ENCODE results near the gene LMAN1. TPM values are rescaled to one million over a fixed set of nuclear protein-coding genes. Genes with fewer than 3 reads are reported as not detected.

LMAN1 gene
- total RNA-seq, 2 experiments from 2014 or later, result 23.9 to 26.1 TPM

GRCh38 chr18:59380706-59381105 lies 21.6 kb upstream of the LMAN1 start:
- no peak overlapping the region for H3K4me3 Mint-ChIP-seq
- no peaks in the 10 kb centered on the region for H3K9me3 Mint-ChIP-seq
- H3K4me3 ChIP-seq (ENCODE audit: low read length), result no peak overlapping the region
- DNase-seq (no peak), ATAC-seq (ENCODE audit: poor library complexity) (no peak)
- peaks cover 0 to 9% of the 10 kb centered on the region in 2 experiments for H3K27me3 ChIP-seq (ENCODE audit: control insufficient read depth in 1 of 2, insufficient read depth in 2 of 2, low read length in 2 of 2)
- H3K27ac ChIP-seq (ENCODE audit: low read depth in 1 of 2, low read length in 2 of 2), result no peak overlapping the region
- H3K4me1 ChIP-seq (ENCODE audit: insufficient read depth, low read length), result no peaks in the 10 kb centered on the region
- H3K36me3 ChIP-seq (ENCODE audit: insufficient read depth, low read length), result no peaks in the 10 kb centered on the region
- CTCF ChIA-PET, result no interaction called here
- TF ChIP-seq, protein P1, sequence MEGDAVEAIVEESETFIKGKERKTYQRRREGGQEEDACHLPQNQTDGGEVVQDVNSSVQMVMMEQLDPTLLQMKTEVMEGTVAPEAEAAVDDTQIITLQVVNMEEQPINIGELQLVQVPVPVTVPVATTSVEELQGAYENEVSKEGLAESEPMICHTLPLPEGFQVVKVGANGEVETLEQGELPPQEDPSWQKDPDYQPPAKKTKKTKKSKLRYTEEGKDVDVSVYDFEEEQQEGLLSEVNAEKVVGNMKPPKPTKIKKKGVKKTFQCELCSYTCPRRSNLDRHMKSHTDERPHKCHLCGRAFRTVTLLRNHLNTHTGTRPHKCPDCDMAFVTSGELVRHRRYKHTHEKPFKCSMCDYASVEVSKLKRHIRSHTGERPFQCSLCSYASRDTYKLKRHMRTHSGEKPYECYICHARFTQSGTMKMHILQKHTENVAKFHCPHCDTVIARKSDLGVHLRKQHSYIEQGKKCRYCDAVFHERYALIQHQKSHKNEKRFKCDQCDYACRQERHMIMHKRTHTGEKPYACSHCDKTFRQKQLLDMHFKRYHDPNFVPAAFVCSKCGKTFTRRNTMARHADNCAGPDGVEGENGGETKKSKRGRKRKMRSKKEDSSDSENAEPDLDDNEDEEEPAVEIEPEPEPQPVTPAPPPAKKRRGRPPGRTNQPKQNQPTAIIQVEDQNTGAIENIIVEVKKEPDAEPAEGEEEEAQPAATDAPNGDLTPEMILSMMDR (IDR thresholded peaks at IDR 0.05), result no peak
- POLR2A ChIA-PET, result no interaction called here
- intact Hi-C loops (cut with DNase I, micrococcal nuclease), result loop anchor here in 1 of 2 experiments (5.0 kb wide), 1 partner anchor 68 kb away; no protein-coding TSS in a partner anchor
- H3K4me1 Mint-ChIP-seq (ENCODE audit: low read depth), result no peaks in the 10 kb centered on the region
- no peaks in the 10 kb centered on the region for H3K9me3 ChIP-seq (ENCODE audit: control insufficient read depth in 1 of 2, insufficient read depth in 1 of 2, low read length in 2 of 2)
- H3K36me3 Mint-ChIP-seq (ENCODE audit: low read depth), result no peaks in the 10 kb centered on the region
- no peak overlapping the region for H3K27ac Mint-ChIP-seq
- peaks cover 39% of the 10 kb centered on the region for H3K27me3 Mint-ChIP-seq

DNA sequence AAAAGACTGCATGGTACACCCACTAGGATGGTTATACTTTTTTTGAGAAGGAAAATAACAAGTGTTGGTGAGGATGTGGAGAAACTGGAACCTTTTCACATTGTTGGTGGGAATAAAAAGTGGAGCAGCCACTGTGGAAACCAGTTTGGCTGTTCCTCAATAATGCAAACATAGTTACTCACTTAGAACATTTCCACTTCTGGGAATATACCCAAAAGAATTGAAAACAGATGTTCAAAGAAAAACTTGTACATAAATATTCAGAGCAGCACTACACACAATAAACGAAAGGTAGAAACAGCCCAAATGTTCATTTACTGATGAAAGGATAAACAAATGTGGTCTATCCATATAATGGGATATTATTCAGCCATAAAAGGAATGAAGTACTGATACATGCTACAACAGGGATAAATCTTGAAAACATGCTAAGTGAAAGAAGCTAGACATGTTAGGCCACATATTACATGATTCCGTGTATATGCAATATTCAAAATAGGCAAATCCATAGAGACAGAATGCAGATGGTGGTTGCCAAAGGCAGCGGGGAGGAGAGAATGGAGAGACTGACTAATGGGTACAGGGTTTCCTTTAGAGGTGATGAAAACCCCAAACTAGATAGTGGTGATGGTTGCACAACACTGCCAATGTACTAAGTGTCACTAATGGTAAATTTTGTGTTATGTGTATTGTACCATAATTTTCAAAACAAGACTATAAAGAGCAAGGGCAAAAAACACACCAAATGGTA lies 20.9 kb upstream of the LMAN1 start:
- Mint-ChIP-seq H3K4me1 (ENCODE audit: low read depth) (no peaks in the 10 kb centered on the region), H3K4me3 (no peak overlapping the region), H3K9me3 (no peaks in the 10 kb centered on the region), H3K27me3 (peaks cover 39% of the 10 kb centered on the region), H3K27ac (no peak overlapping the region), H3K36me3 (ENCODE audit: low read depth) (no peaks in the 10 kb centered on the region)
- ChIA-PET POLR2A (no interaction called here), CTCF (no interaction called here)
- Histone ChIP-seq H3K36me3 (ENCODE audit: insufficient read depth, low read length) (no peaks in the 10 kb centered on the region), H3K27ac (ENCODE audit: low read depth in 1 of 2, low read length in 2 of 2) (no peak overlapping the region), H3K4me1 (ENCODE audit: insufficient read depth, low read length) (no peaks in the 10 kb centered on the region), H3K9me3 (ENCODE audit: control insufficient read depth in 1 of 2, insufficient read depth in 1 of 2, low read length in 2 of 2) (no peaks in the 10 kb centered on the region), H3K4me3 (ENCODE audit: low read length) (no peak overlapping the region), H3K27me3 (ENCODE audit: control insufficient read depth in 1 of 2, insufficient read depth in 2 of 2, low read length in 2 of 2) (peaks cover 0 to 9% of the 10 kb centered on the region in 2 experiments)
- no peak for ATAC-seq (ENCODE audit: poor library complexity)
- TF ChIP-seq, protein P1 (IDR thresholded peaks at IDR 0.05), result no peak
- DNase-seq, result no peak
- intact Hi-C loops (cut with DNase I, micrococcal nuclease), result loop anchor here in 1 of 2 experiments (5.0 kb wide), 1 partner anchor 68 kb away; no protein-coding TSS in a partner anchor

GRCh38 chr18:59377613-59378337 lies 18.7 kb upstream of the LMAN1 start:
- DNase-seq, result no peak
- Histone ChIP-seq H3K4me1 (ENCODE audit: insufficient read depth, low read length) (no peaks in the 10 kb centered on the region), H3K9me3 (ENCODE audit: control insufficient read depth in 1 of 2, insufficient read depth in 1 of 2, low read length in 2 of 2) (no peaks in the 10 kb centered on the region), H3K27me3 (ENCODE audit: control insufficient read depth in 1 of 2, insufficient read depth in 2 of 2, low read length in 2 of 2) (peaks cover 0 to 9% of the 10 kb centered on the region in 2 experiments), H3K4me3 (ENCODE audit: low read length) (no peak overlapping the region), H3K27ac (ENCODE audit: low read depth in 1 of 2, low read length in 2 of 2) (no peak overlapping the region), H3K36me3 (ENCODE audit: insufficient read depth, low read length) (no peaks in the 10 kb centered on the region)
- H3K4me1 Mint-ChIP-seq (ENCODE audit: low read depth), result no peaks in the 10 kb centered on the region
- ChIA-PET CTCF (interaction anchor here (0.5 to 1.3 kb wide), 3 partner anchors 12 to 594 kb away, joined by 3 read pairs; no protein-coding TSS in a partner anchor), POLR2A (no interaction called here)
- no peak overlapping the region for H3K27ac Mint-ChIP-seq
- peaks cover 50% of the 10 kb centered on the region for H3K27me3 Mint-ChIP-seq
- TF ChIP-seq, protein P1 (IDR thresholded peaks at IDR 0.05), result no peak
- intact Hi-C loops (cut with DNase I, micrococcal nuclease), result no loop called here
- H3K36me3 Mint-ChIP-seq (ENCODE audit: low read depth), result no peaks in the 10 kb centered on the region
- H3K4me3 Mint-ChIP-seq, result no peak overlapping the region
- ATAC-seq (ENCODE audit: poor library complexity), result no peak
- H3K9me3 Mint-ChIP-seq, result no peaks in the 10 kb centered on the region

All from CD4-positive, alpha-beta T cell (primary cell).